ENCODE measurements around the gene KIF5A.

Gene KIF5A

GRCh38 chr12:57523706-57524614 lies 25.9 kb upstream of the KIF5A start:
- H3K9me3 Mint-ChIP-seq: no peaks in the 10 kb centered on the region
- ATAC-seq (replicated peaks): no peak
- DNase-seq: no peak
- H3K27me3 Mint-ChIP-seq: no peaks in the 10 kb centered on the region
- H3K4me3 Mint-ChIP-seq: peak overlapping the region; percentile 86 to 88
- peaks cover 67% of the 10 kb centered on the region for H3K36me3 Mint-ChIP-seq (ENCODE audit: insufficient read depth)
- H3K27ac Mint-ChIP-seq: peak overlapping the region; percentile 92 to 99
- H3K4me1 Mint-ChIP-seq (ENCODE audit: low read depth in 2 of 2): peaks cover 46 to 56% of the 10 kb centered on the region in 2 donors

- DNase-seq: no peak
- Mint-ChIP-seq H3K36me3 (ENCODE audit: insufficient read depth) (peaks cover 64% of the 10 kb centered on the region), H3K9me3 (no peaks in the 10 kb centered on the region), H3K4me3 (peak overlapping the region; percentile 86 to 88), H3K4me1 (ENCODE audit: low read depth in 2 of 2) (peaks cover 41 to 58% of the 10 kb centered on the region in 2 donors), H3K27ac (peak overlapping the region; percentile 92 to 99), H3K27me3 (no peaks in the 10 kb centered on the region)
- no peak for ATAC-seq (replicated peaks)
Observed at GRCh38 chr12:57524814-57525614, 24.8 kb upstream of the KIF5A start.

GRCh38 chr12:57525615-57526383 lies 24.0 kb upstream of the KIF5A start:
- peaks cover 62% of the 10 kb centered on the region for H3K36me3 Mint-ChIP-seq (ENCODE audit: insufficient read depth)
- peaks cover 38 to 56% of the 10 kb centered on the region in 2 donors for H3K4me1 Mint-ChIP-seq (ENCODE audit: low read depth in 2 of 2)
- H3K27ac Mint-ChIP-seq: peak overlapping the region in 1 of 2 donors; percentile 77
- no peaks in the 10 kb centered on the region for H3K27me3 Mint-ChIP-seq
- no peak overlapping the region for H3K4me3 Mint-ChIP-seq
- ATAC-seq (replicated peaks) (no peak), DNase-seq (no peak)
- H3K9me3 Mint-ChIP-seq: no peaks in the 10 kb centered on the region

GRCh38 chr12:57526477-57527126 lies 23.2 kb upstream of the KIF5A start:
- no peak for ATAC-seq (replicated peaks)
- H3K4me3 Mint-ChIP-seq: no peak overlapping the region
- H3K9me3 Mint-ChIP-seq: no peaks in the 10 kb centered on the region
- H3K27ac Mint-ChIP-seq: peak overlapping the region; percentile 73 to 74
- no peaks in the 10 kb centered on the region for H3K27me3 Mint-ChIP-seq
- H3K4me1 Mint-ChIP-seq (ENCODE audit: low read depth in 2 of 2): peaks cover 32 to 50% of the 10 kb centered on the region in 2 donors
- peaks cover 61% of the 10 kb centered on the region for H3K36me3 Mint-ChIP-seq (ENCODE audit: insufficient read depth)
- DNase-seq: no peak

GRCh38 chr12:57527184-57527583 lies 22.7 kb upstream of the KIF5A start:
- peaks cover 27 to 44% of the 10 kb centered on the region in 2 donors for H3K4me1 Mint-ChIP-seq (ENCODE audit: low read depth in 2 of 2)
- no peaks in the 10 kb centered on the region for H3K27me3 Mint-ChIP-seq
- DNase-seq (no peak), ATAC-seq (replicated peaks) (no peak)
- H3K9me3 Mint-ChIP-seq: no peaks in the 10 kb centered on the region
- H3K27ac Mint-ChIP-seq: peak overlapping the region; percentile 73 to 74
- peaks cover 60% of the 10 kb centered on the region for H3K36me3 Mint-ChIP-seq (ENCODE audit: insufficient read depth)
- H3K4me3 Mint-ChIP-seq: no peak overlapping the region

GRCh38 chr12:57528176-57528575 lies 21.7 kb upstream of the KIF5A start:
- Mint-ChIP-seq H3K27ac (peak overlapping the region in 1 of 2 donors; percentile 74), H3K9me3 (no peaks in the 10 kb centered on the region), H3K27me3 (no peaks in the 10 kb centered on the region), H3K4me1 (ENCODE audit: low read depth in 2 of 2) (peaks cover 24 to 42% of the 10 kb centered on the region in 2 donors), H3K36me3 (ENCODE audit: insufficient read depth) (peaks cover 59% of the 10 kb centered on the region), H3K4me3 (no peak overlapping the region)
- no peak for ATAC-seq (replicated peaks)
- DNase-seq: no peak

GRCh38 chr12:57528831-57529555 lies 20.9 kb upstream of the KIF5A start:
- H3K27me3 Mint-ChIP-seq: no peaks in the 10 kb centered on the region
- H3K4me1 Mint-ChIP-seq (ENCODE audit: low read depth in 2 of 2): peaks cover 16 to 34% of the 10 kb centered on the region in 2 donors
- DNase-seq (no peak), ATAC-seq (replicated peaks) (no peak)
- no peaks in the 10 kb centered on the region for H3K9me3 Mint-ChIP-seq
- peak overlapping the region in 1 of 2 donors; percentile 79 for H3K27ac Mint-ChIP-seq
- peaks cover 61% of the 10 kb centered on the region for H3K36me3 Mint-ChIP-seq (ENCODE audit: insufficient read depth)
- H3K4me3 Mint-ChIP-seq: no peak overlapping the region

GRCh38 chr12:57529831-57530230 lies 20.0 kb upstream of the KIF5A start:
- H3K4me3 Mint-ChIP-seq: no peak overlapping the region
- no peaks in the 10 kb centered on the region for H3K9me3 Mint-ChIP-seq
- H3K27me3 Mint-ChIP-seq: no peaks in the 10 kb centered on the region
- no peak for DNase-seq
- H3K4me1 Mint-ChIP-seq (ENCODE audit: low read depth in 2 of 2): peaks cover 9 to 28% of the 10 kb centered on the region in 2 donors
- H3K36me3 Mint-ChIP-seq (ENCODE audit: insufficient read depth): peaks cover 64% of the 10 kb centered on the region
- peak overlapping the region in 1 of 2 donors; percentile 79 for H3K27ac Mint-ChIP-seq
- no peak for ATAC-seq (replicated peaks)

GRCh38 chr12:57530396-57531142 lies 19.3 kb upstream of the KIF5A start:
- H3K4me1 Mint-ChIP-seq (ENCODE audit: low read depth in 2 of 2): peaks cover 4 to 20% of the 10 kb centered on the region in 2 donors
- peak overlapping the region in 1 of 2 donors; percentile 79 for H3K27ac Mint-ChIP-seq
- H3K4me3 Mint-ChIP-seq: no peak overlapping the region
- peaks cover 64% of the 10 kb centered on the region for H3K36me3 Mint-ChIP-seq (ENCODE audit: insufficient read depth)
- ATAC-seq (replicated peaks) (no peak), DNase-seq (no peak)
- H3K27me3 Mint-ChIP-seq: no peaks in the 10 kb centered on the region
- H3K9me3 Mint-ChIP-seq: no peaks in the 10 kb centered on the region

GRCh38 chr12:57531836-57532235 lies 18.0 kb upstream of the KIF5A start:
- Mint-ChIP-seq H3K36me3 (ENCODE audit: insufficient read depth) (peaks cover 59% of the 10 kb centered on the region), H3K27me3 (no peaks in the 10 kb centered on the region), H3K4me1 (ENCODE audit: low read depth in 2 of 2) (peaks cover 4 to 9% of the 10 kb centered on the region in 2 donors), H3K9me3 (no peaks in the 10 kb centered on the region), H3K27ac (no peak overlapping the region), H3K4me3 (no peak overlapping the region)
- ATAC-seq (replicated peaks) (no peak), DNase-seq (no peak)

- no peak overlapping the region for H3K4me3 Mint-ChIP-seq
- no peaks in the 10 kb centered on the region for H3K27me3 Mint-ChIP-seq
- DNase-seq (no peak), ATAC-seq (replicated peaks) (no peak)
- peak overlapping the region in 1 of 2 donors; percentile 14 for H3K27ac Mint-ChIP-seq
- H3K4me1 Mint-ChIP-seq (ENCODE audit: low read depth in 2 of 2): peaks cover 4 to 9% of the 10 kb centered on the region in 2 donors
- H3K9me3 Mint-ChIP-seq: no peaks in the 10 kb centered on the region
- peaks cover 54% of the 10 kb centered on the region for H3K36me3 Mint-ChIP-seq (ENCODE audit: insufficient read depth)
Observed at GRCh38 chr12:57533108-57533507, 16.7 kb upstream of the KIF5A start.

- Mint-ChIP-seq H3K9me3 (no peaks in the 10 kb centered on the region), H3K4me3 (no peak overlapping the region), H3K36me3 (ENCODE audit: insufficient read depth) (peaks cover 54% of the 10 kb centered on the region), H3K4me1 (ENCODE audit: low read depth in 2 of 2) (peaks cover 7 to 9% of the 10 kb centered on the region in 2 donors), H3K27me3 (no peaks in the 10 kb centered on the region), H3K27ac (peak overlapping the region in 1 of 2 donors; percentile 77)
- ATAC-seq (replicated peaks) (no peak), DNase-seq (no peak)
Observed at GRCh38 chr12:57534250-57534649, 15.6 kb upstream of the KIF5A start.
